Progenitor cell of endocrine pancreas (in vitro differentiated cells): ENCODE data around the gene RBM4. TPM values are rescaled to one million over a fixed set of nuclear protein-coding genes. Genes with fewer than 3 reads are reported as not detected.

Source experiments
- DNase-seq: peaks from one replicate; pipeline ENCODE4 v3.0.0; 2021; ENCODE audit warnings: low spot score; ENCODE audit not compliant: unreplicated experiment
- H3K27ac Mint-ChIP-seq: 2 replicates; pipeline ENCODE4 v1.8.0; 2021; ENCODE audit warnings: mild to moderate bottlenecking, moderate library complexity, mixed read lengths
- H3K27me3 Mint-ChIP-seq: 2 replicates; pipeline ENCODE4 v1.8.0; 2021; ENCODE audit warnings: mixed read lengths
- H3K36me3 Mint-ChIP-seq: 2 replicates; pipeline ENCODE4 v1.8.0; 2022; ENCODE audit warnings: mixed read lengths; ENCODE audit not compliant: insufficient read depth
- H3K4me1 Mint-ChIP-seq: 2 replicates; pipeline ENCODE4 v1.8.0; 2021; ENCODE audit warnings: low read depth, mixed read lengths
- H3K4me3 Mint-ChIP-seq: 2 replicates; pipeline ENCODE4 v1.8.0; 2021; ENCODE audit warnings: low read depth, mild to moderate bottlenecking, moderate library complexity, mixed read lengths
- H3K9me3 Mint-ChIP-seq: 2 replicates; pipeline ENCODE4 v1.8.0; 2021; ENCODE audit warnings: low read depth, mixed read lengths
- total RNA-seq: library from RNA; stranded (reverse); gene quantifications from 2 replicates; pipeline ENCODE4 v1.2.1, GENCODE V29; 2021
- TF ChIP-seq, protein P1 (sequence below): fragments of 200-600 bp; sonication (generic); IDR thresholded peaks from one replicate; pipeline ENCODE4 v1.5.0; 2021; ENCODE audit warnings: antibody characterized with exemption, mild to moderate bottlenecking; ENCODE audit not compliant: unreplicated experiment

The RBM4 gene
- total RNA-seq, 1 donor from 2014 or later: 258 TPM

DNA sequence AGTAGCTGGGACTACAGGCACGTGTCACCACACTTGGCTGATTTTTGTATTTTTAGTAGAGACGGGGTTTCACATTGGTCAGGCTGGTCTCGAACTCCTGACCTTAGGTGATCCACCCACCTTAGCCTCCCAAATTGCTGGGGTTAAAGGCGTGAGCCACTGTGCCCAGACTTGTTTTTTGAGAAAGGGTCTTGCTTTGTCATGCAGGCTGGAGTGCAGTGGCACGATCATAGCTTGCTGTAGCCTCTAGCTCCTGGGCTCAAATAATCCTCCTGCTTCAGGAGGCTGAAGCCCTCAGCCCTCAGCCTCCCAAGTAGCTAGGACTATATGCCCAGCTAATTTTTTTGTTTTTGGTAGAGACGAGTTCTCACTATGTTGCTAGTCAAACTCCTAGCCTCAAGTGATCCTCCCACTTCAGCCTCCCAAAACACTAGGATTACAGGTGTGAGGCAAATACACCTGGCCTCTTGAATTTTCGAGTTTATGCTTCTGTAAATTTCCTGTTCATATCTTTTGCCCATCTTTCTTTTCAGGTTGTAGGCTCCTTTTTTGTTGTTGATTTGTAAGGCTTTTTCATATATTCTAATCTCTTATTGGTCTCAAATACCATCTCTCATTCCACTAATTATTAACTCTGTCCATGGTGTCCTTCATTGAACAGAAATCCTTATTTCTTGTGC lies 42.6 kb downstream of the RBM4 start:
- Mint-ChIP-seq H3K4me3 (no peak overlapping the region), H3K9me3 (no peaks in the 10 kb centered on the region), H3K27me3 (no peaks in the 10 kb centered on the region), H3K36me3 (peaks cover 16% of the 10 kb centered on the region), H3K27ac (no peak overlapping the region), H3K4me1 (peaks cover 11% of the 10 kb centered on the region)
- no peak for DNase-seq
- TF ChIP-seq, protein P1, sequence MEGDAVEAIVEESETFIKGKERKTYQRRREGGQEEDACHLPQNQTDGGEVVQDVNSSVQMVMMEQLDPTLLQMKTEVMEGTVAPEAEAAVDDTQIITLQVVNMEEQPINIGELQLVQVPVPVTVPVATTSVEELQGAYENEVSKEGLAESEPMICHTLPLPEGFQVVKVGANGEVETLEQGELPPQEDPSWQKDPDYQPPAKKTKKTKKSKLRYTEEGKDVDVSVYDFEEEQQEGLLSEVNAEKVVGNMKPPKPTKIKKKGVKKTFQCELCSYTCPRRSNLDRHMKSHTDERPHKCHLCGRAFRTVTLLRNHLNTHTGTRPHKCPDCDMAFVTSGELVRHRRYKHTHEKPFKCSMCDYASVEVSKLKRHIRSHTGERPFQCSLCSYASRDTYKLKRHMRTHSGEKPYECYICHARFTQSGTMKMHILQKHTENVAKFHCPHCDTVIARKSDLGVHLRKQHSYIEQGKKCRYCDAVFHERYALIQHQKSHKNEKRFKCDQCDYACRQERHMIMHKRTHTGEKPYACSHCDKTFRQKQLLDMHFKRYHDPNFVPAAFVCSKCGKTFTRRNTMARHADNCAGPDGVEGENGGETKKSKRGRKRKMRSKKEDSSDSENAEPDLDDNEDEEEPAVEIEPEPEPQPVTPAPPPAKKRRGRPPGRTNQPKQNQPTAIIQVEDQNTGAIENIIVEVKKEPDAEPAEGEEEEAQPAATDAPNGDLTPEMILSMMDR: no peak

DNA sequence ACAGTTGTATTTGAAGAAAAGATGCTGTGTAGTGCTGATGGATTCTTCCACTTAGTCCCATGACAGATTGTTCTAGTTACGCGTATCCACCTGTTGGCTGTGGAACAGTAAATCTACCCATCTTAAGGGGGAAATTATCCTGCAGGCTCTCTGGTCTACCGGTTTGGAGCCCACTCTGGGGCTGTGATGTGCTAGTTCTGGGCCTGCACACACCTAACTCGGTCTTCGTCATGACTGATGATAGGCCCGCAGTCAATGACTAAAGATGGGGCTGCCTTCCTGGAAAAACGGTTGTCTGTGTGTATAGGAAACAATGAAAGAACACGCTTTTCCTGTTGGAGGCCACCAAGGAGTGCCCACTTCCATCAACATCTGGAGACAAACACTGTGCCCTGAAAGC lies 45.4 kb downstream of the RBM4 start:
- Mint-ChIP-seq H3K27ac (no peak overlapping the region), H3K27me3 (no peaks in the 10 kb centered on the region), H3K4me3 (no peak overlapping the region), H3K36me3 (peaks cover 17% of the 10 kb centered on the region), H3K9me3 (no peaks in the 10 kb centered on the region), H3K4me1 (no peaks in the 10 kb centered on the region)
- TF ChIP-seq, protein P1: no peak
- no peak for DNase-seq

DNA sequence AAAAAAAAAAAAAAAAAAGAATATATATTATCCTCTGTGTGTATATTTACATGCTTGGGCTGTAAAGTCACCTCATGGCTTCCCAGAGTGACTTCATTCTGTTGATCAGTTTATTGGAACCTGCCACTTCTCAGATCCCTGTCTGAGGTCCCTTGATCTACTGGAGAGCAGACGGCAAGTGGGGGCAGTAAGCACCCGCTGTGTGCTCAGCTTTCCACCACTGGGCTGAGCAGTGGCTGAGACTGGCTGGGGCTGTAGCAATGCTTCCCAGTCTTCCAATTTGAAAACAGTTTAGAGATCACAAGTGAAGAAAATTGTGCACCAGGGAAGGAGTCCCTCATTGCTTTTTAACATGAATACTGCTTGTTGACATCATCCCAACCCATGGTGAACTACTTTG lies 46.1 kb downstream of the RBM4 start:
- Mint-ChIP-seq H3K36me3 (peaks cover 19% of the 10 kb centered on the region), H3K27me3 (no peaks in the 10 kb centered on the region), H3K9me3 (no peaks in the 10 kb centered on the region), H3K27ac (no peak overlapping the region), H3K4me3 (no peak overlapping the region), H3K4me1 (no peaks in the 10 kb centered on the region)
- TF ChIP-seq, protein P1: no peak
- no peak for DNase-seq

DNA sequence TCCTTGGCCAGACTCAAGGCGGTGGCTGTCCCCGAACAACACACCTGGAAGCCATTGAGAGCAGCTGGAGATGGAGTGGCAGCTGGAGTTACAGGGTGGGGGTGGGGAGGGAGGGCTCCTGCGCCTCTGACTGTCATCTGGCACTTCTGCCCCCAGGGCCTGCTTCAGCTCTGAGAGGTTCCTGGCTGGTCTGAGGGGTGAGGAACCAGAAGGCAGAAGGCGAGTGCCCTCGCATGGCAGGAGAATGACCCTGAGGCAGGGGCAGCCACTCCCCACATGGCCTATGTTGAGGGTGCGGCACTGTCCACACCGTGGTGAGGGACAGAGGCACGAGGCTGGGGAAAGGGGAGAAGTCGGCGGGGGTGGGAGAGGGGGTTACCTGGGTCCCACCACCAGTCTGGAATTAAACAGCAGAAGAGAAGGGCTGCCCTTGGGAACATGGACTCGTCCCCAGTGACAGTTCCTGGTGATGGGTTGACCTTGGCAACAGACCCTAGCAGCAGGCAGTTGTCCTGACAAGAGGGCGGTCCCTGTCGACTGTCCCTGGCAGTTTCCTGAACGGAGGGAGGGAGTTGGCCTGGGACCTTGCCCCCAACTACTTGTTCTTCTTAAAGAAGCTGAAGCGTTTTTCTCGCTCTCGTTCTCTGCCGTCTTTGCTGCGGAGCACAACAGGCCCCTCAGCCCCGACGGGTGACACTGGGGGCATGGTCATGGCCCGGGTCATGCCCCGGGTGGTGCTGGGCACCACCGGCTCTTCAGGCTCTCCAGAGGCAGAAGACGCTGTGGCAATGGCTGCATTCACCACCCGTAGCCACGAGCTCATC lies 47.0 kb downstream of the RBM4 start:
- TF ChIP-seq, protein P1: no peak
- Mint-ChIP-seq H3K4me3 (no peak overlapping the region), H3K27ac (peak overlapping the region; percentile 77), H3K9me3 (no peaks in the 10 kb centered on the region), H3K36me3 (peaks cover 19% of the 10 kb centered on the region), H3K4me1 (no peaks in the 10 kb centered on the region), H3K27me3 (no peaks in the 10 kb centered on the region)
- no peak for DNase-seq

DNA sequence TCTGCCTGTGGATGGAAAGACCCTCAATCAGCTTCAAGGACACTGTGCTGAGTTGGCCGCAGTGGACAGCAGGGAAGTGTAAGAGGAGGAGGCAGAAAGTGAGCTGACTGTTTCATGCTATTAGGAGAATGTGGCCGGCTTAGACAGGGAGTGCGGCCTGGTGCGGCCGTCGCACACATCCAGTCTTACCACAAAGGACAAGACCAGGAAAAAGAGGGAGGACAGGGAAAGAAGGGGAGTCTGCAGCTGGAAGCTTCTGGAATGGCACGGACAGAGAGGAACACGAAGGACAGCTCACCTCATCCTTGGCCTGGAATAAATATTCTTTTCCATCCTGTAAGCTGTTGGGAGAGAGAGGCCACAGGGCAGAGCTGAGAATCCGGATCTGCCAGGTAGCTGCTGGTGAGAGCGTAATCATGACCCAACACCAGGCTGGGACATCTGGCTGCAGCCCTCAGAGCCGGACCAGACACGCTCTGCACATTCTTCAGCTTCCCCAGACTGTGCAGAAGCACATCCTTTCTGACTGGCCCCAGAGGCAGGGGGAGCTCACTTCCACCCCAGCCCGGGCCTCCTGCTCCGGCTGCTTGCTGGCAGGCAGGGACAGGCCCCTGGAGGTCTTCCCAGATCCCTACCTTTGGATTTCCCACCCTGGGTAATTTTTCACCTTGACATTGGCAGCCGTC lies 47.7 kb downstream of the RBM4 start:
- Mint-ChIP-seq H3K27ac (peak overlapping the region; percentile 77), H3K27me3 (no peaks in the 10 kb centered on the region), H3K4me1 (no peaks in the 10 kb centered on the region), H3K36me3 (peaks cover 19% of the 10 kb centered on the region), H3K4me3 (no peak overlapping the region), H3K9me3 (no peaks in the 10 kb centered on the region)
- TF ChIP-seq, protein P1: no peak
- DNase-seq: no peak
